Esophagus muscularis mucosa (tissue), 4 donors: ENCODE data around the gene NNMT. TPM values are rescaled to one million over a fixed set of nuclear protein-coding genes. Genes with fewer than 3 reads are reported as not detected.
"Not testable (repeated sequence)": the region's sequence is repeated elsewhere in the genome, so short reads cannot be mapped to it uniquely, and the experiment has no call there.

ENCODE experiments used
- DNase-seq: peaks from one replicate; pipeline ENCODE4 v3.0.0-alpha.2; 2017; ENCODE audit errors: extremely low spot score
- H3K27ac ChIP-seq, 4 donors: fragments of 200-600 bp; sonication (generic); replicated peaks in 1 of 4; 1 replicate in 3 of 4; 2 replicates in 1 of 4; pipeline ENCODE4 v1.5.1; 2016 to 2019; ENCODE audit warnings: mild to moderate bottlenecking in 1 of 4
- H3K27me3 ChIP-seq, 4 donors: fragments of 200-600 bp; sonication (generic); one replicate each; pipeline versions ENCODE4 v1.5.1 to v1.6.0; 2016 to 2019
- H3K36me3 ChIP-seq, 4 donors: fragments of 200-600 bp; sonication (generic); one replicate each; pipeline ENCODE4 v1.5.1; 2016 to 2019
- H3K4me1 ChIP-seq, 4 donors: fragments of 200-600 bp; sonication (generic); one replicate each; pipeline ENCODE4 v1.5.1; 2016 to 2019
- H3K4me3 ChIP-seq, 4 donors: fragments of 200-600 bp; sonication (generic); 1 replicate in 2 of 4; 2 replicates in 2 of 4; pipeline ENCODE4 v1.5.1; 2016 to 2019; ENCODE audit warnings: mild to moderate bottlenecking in 4 of 4, moderate library complexity in 1 of 4
- H3K9me3 ChIP-seq, 4 donors: fragments of 200-600 bp; sonication (generic); 1 replicate in 3 of 4; 2 replicates in 1 of 4; pipeline ENCODE4 v1.5.1; 2016 to 2019
- EP300 ChIP-seq: sonication (generic); formaldehyde crosslinking; IDR thresholded peaks from one replicate; pipeline ENCODE4 v1.6.1; 2017; ENCODE audit warnings: antibody characterized with exemption
- POLR2A ChIP-seq: fragments of 450-650 bp; IDR thresholded peaks from one replicate; pipeline ENCODE4 v1.6.1; 2017; ENCODE audit warnings: antibody characterized with exemption, moderate library complexity, mild to moderate bottlenecking, low read depth
- POLR2AphosphoS5 ChIP-seq, 2 donors: sonication (generic); formaldehyde crosslinking; IDR thresholded peaks; one replicate each; pipeline ENCODE4 v1.6.1; 2017; ENCODE audit warnings: antibody characterized with exemption in 2 of 2
- WGBS: methylation state at CpG from one replicate; pipeline ENCODE4 v1.1.5; 2018; 5-methylcytosine and 5-hydroxymethylcytosine counted together
- intact Hi-C: fragments of 100-400 bp; cut with DNase I; formaldehyde crosslinking; loops from one replicate; pipeline ENCODE4 v1.15.1; 2023
- total RNA-seq, 4 donors: library from RNA; depleted of rRNA; stranded (reverse); fragments of >200 nt; gene quantifications; one replicate each; pipeline versions ENCODE4 v1.1.0 to v1.2.1, GENCODE V29; 2016
- TF ChIP-seq, protein P1 (sequence below), 3 experiments: fragments of 200-600 bp in 2 of 3; fragments of 450-650 bp in 1 of 3; sonication (generic) in 2 of 3; IDR thresholded peaks; one replicate each; pipeline ENCODE4 v1.5.1; 2017 to 2019; ENCODE audit warnings: antibody characterized with exemption in 3 of 3, mild to moderate bottlenecking in 2 of 3, moderate library complexity in 1 of 3

NNMT gene
- total RNA-seq, 4 donors from 2014 or later, result 88.9 to 599 (median 293) TPM

DNA sequence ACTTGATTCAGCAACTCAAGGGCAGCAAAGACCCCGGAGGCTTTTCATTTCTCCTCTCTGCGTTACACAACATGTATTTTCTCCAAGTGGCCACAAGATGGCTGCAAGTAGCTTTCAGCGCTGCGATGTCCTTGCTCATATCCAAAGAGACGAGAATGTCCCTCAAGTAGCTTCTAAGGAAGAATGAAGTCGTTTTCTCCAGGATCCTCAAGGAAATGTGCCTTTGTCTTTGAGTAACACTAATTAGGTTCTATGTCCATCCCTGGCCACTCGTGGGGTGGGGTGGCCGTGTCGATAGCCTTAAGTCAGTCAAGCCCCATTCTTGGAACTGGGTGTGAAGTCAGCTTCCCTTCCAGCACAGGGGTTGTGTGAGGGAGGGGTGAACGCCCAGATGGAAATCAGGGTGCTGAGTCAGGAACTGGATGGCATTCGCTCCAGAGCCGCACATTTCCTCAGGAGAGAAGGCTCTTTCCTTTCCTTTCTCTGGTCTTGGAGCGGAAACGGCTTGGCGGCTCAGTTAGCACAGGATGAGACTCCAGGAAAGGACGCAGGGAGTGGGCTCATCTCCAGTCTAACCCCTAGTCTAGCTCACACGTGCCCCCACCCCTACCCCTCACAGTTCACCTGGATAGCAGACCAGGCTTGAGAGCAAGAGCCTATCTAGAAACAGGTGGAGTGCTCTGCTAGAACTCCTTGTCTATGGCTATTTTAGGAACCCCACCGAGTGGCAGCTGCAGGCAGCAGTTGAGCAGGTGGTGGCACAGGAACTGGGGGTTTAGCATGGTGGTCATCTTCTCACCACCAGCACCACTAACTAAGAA is 44.3 kb downstream of the NNMT start:
- DNase-seq, result peak; percentile 91
- 28% methylated on average over 16 of the region's 18 CpGs for WGBS
- intact Hi-C loops, result loop anchor here (5.0 to 10.0 kb wide), 3 partner anchors 94 to 422 kb away; partner anchors contain the start of gene REXO2

DNA sequence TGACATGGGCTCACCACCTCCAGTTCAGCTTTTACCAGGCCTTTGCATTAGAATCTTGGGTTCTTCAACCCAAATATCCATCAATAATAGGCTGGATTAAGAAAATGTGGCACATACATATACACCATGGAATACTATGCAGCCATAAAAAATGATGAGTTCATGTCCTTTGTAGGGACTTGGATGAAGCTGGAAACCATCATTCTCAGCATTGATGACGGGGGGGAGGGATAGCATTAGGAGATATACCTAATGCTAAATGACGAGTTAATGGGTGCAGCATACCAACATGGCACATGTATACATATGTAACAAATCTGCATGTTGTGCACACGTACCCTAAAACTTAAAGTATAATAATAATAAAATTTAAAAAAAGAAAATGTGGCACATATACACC is 45.5 kb downstream of the NNMT start:
- H3K36me3 ChIP-seq, H3K4me3 ChIP-seq, DNase-seq, H3K27me3 ChIP-seq, H3K9me3 ChIP-seq, H3K27ac ChIP-seq: not testable (repeated sequence)
- H3K4me1 ChIP-seq, result peaks cover 0 to 11% (median 11%) of the 10 kb centered on the region in 4 donors
- intact Hi-C loops, result loop anchor here (5.0 to 10.0 kb wide), 3 partner anchors 93 to 421 kb away; partner anchors contain the start of gene REXO2
- 83% methylated on average over 3 of the region's 3 CpGs for WGBS

More for the DNA sequence above, 44.3 kb downstream of the NNMT start:
- Histone ChIP-seq H3K9me3 (no peaks in the 10 kb centered on the region), H3K4me3 (peak overlapping the region; percentile 5 to 31 (median 19)), H3K36me3 (no peaks in the 10 kb centered on the region), H3K27ac (peak overlapping the region in 1 of 4 donors; percentile 2), H3K4me1 (peaks cover 0 to 11% (median 11%) of the 10 kb centered on the region in 4 donors), H3K27me3 (peaks cover 0 to 8% (median 0%) of the 10 kb centered on the region in 4 donors)
- TF ChIP-seq, protein P1, sequence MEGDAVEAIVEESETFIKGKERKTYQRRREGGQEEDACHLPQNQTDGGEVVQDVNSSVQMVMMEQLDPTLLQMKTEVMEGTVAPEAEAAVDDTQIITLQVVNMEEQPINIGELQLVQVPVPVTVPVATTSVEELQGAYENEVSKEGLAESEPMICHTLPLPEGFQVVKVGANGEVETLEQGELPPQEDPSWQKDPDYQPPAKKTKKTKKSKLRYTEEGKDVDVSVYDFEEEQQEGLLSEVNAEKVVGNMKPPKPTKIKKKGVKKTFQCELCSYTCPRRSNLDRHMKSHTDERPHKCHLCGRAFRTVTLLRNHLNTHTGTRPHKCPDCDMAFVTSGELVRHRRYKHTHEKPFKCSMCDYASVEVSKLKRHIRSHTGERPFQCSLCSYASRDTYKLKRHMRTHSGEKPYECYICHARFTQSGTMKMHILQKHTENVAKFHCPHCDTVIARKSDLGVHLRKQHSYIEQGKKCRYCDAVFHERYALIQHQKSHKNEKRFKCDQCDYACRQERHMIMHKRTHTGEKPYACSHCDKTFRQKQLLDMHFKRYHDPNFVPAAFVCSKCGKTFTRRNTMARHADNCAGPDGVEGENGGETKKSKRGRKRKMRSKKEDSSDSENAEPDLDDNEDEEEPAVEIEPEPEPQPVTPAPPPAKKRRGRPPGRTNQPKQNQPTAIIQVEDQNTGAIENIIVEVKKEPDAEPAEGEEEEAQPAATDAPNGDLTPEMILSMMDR (IDR thresholded peaks at IDR 0.05), result peak; percentile 68 to 79 (median 75)
- TF ChIP-seq EP300 (no peak), POLR2AphosphoS5 (IDR thresholded peaks at IDR 0.05) (peak; percentile 16 to 40)

DNA sequence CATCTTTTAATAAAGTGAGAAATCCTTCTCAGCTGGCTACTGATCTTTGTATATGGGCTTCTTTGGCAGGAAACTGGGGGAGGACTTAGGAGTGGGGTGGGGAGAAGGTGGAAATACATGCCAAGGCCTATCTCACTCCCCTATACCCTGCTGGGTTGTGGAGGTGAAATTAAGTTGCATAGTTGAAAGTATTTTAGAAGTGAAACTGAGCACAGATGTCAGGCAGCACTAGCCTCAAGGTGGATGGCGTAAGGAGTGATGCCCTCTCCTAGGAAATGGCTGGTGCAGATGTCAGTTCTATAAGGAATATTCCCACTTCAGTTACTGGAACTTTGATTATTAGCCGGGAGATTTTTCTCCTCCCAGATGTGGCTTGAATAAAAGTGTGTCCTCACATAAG is 46.3 kb downstream of the NNMT start:
- intact Hi-C loops, result loop anchor here (5.0 to 10.0 kb wide), 3 partner anchors 92 to 420 kb away; partner anchors contain the start of gene REXO2
- no peak for DNase-seq
- H3K9me3 ChIP-seq, result no peaks in the 10 kb centered on the region
- no peak overlapping the region for H3K27ac ChIP-seq
- H3K4me1 ChIP-seq, result peaks cover 0 to 11% (median 11%) of the 10 kb centered on the region in 4 donors
- no peaks in the 10 kb centered on the region for H3K36me3 ChIP-seq
- H3K4me3 ChIP-seq, result no peak overlapping the region
- WGBS, result 91% methylated on average over 2 of the region's 2 CpGs
- TF ChIP-seq POLR2AphosphoS5 (IDR thresholded peaks at IDR 0.05) (no peak), EP300 (no peak), POLR2A (no peak)
- TF ChIP-seq, protein P1 (IDR thresholded peaks at IDR 0.05), result no peak
- H3K27me3 ChIP-seq, result peaks cover 0 to 8% (median 0%) of the 10 kb centered on the region in 4 donors

DNA sequence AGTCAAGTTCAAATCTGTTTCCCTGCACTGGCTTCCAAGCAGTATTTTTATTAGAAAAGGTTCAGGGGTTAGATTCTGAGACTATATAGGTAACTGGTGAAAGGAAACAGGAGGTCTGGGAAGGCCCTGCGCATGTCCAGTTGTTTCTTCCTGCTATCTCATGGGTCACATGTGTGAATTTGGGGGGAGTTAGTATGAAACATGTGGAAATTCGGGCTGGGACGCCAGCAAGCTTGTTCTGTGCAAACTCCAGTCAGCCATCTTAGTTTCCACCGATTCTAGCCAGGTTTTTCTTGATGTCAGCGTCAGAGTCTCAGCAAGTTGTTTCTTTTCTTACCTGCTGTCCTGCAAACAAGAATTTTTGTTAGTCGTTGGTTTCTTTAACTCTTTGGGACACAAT is 46.8 kb downstream of the NNMT start:
- H3K4me1 ChIP-seq, result peaks cover 0 to 11% (median 11%) of the 10 kb centered on the region in 4 donors
- no peaks in the 10 kb centered on the region for H3K9me3 ChIP-seq
- DNase-seq, result peak; percentile 70
- H3K4me3 ChIP-seq, result no peak overlapping the region
- TF ChIP-seq POLR2AphosphoS5 (IDR thresholded peaks at IDR 0.05), result no peak
- TF ChIP-seq, protein P1 (IDR thresholded peaks at IDR 0.05), result no peak
- no peak for TF ChIP-seq EP300
- TF ChIP-seq POLR2A, result no peak
- WGBS, result 87% methylated on average over 6 of the region's 6 CpGs
- H3K27ac ChIP-seq, result no peak overlapping the region
- peaks cover 0 to 8% (median 0%) of the 10 kb centered on the region in 4 donors for H3K27me3 ChIP-seq
- intact Hi-C loops, result loop anchor here (5.0 to 10.0 kb wide), 3 partner anchors 92 to 419 kb away; partner anchors contain the start of gene REXO2
- H3K36me3 ChIP-seq, result no peaks in the 10 kb centered on the region

DNA sequence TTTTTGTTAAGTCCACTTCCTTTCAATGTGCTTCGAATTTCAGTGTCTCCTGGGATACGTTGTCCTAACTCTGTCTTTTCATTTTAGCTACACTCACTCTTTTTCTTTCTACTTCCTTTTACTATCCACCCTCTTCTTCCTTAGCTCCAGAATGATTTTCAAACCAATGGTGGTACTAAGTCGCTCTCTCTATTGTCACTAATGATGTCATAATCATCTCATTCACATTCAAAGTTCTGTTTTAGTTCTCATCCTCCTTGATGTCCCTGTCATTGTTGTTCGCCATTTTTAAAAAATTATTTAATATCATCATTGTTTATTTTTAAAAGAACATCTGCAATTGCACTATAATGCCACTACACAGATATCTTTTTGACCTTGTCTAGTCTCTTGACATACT is 47.3 kb downstream of the NNMT start:
- intact Hi-C loops, result loop anchor here (5.0 to 10.0 kb wide), 3 partner anchors 91 to 419 kb away; partner anchors contain the start of gene REXO2
- Histone ChIP-seq H3K9me3 (no peaks in the 10 kb centered on the region), H3K36me3 (no peaks in the 10 kb centered on the region), H3K27ac (no peak overlapping the region), H3K27me3 (peaks cover 0 to 8% (median 0%) of the 10 kb centered on the region in 4 donors), H3K4me1 (peaks cover 0 to 11% (median 11%) of the 10 kb centered on the region in 4 donors), H3K4me3 (no peak overlapping the region)
- DNase-seq, result no peak
- no peak for TF ChIP-seq POLR2A
- no peak for TF ChIP-seq POLR2AphosphoS5 (IDR thresholded peaks at IDR 0.05)
- TF ChIP-seq EP300, result no peak
- TF ChIP-seq, protein P1 (IDR thresholded peaks at IDR 0.05), result no peak
- WGBS, result 87% methylated on average over 4 of the region's 4 CpGs
